Smooth muscle cell (in vitro differentiated cells): ENCODE measurements around the gene PLIN5. TPM values are rescaled to one million over a fixed set of nuclear protein-coding genes. Genes with fewer than 3 reads are reported as not detected.

Source experiments
- DNase-seq: peaks from one replicate; lab custom pipeline; 2025; ENCODE audit not compliant: unreplicated experiment; lab: John Stamatoyannopoulos, UW
- H2AFZ ChIP-seq: fragments of 200-600 bp; sonication (generic); 2 replicates; pipeline ENCODE4 v1.6.0; 2016; ENCODE audit warnings: antibody characterized with exemption, low read depth, mild to moderate bottlenecking
- H3F3A ChIP-seq: fragments of 200-600 bp; sonication (generic); 2 replicates; pipeline ENCODE4 v1.6.0; 2017; ENCODE audit warnings: antibody characterized with exemption, low read depth
- H3K27ac ChIP-seq: fragments of 200-600 bp; sonication (generic); 2 replicates; pipeline ENCODE4 v1.5.1; 2016; ENCODE audit warnings: low read depth, mild to moderate bottlenecking
- H3K27me3 ChIP-seq: fragments of 200-600 bp; sonication (generic); 2 replicates; pipeline ENCODE4 v1.6.1; 2016; ENCODE audit warnings: low read depth, mild to moderate bottlenecking
- H3K36me3 ChIP-seq: fragments of 200-600 bp; sonication (generic); 2 replicates; pipeline ENCODE4 v1.5.1; 2016; ENCODE audit warnings: low read depth
- H3K4me1 ChIP-seq: fragments of 200-600 bp; sonication (generic); 2 replicates; pipeline ENCODE4 v1.5.1; 2016; ENCODE audit warnings: low read depth
- H3K4me2 ChIP-seq: fragments of 200-600 bp; sonication (generic); 2 replicates; pipeline ENCODE4 v1.6.0; 2016; ENCODE audit warnings: mild to moderate bottlenecking
- H3K4me3 ChIP-seq: fragments of 200-600 bp; sonication (generic); 2 replicates; pipeline ENCODE4 v1.5.1; 2016; ENCODE audit warnings: mild to moderate bottlenecking
- H3K79me2 ChIP-seq: fragments of 200-600 bp; sonication (generic); 2 replicates; pipeline ENCODE4 v1.6.0; 2016; ENCODE audit warnings: low read depth, mild to moderate bottlenecking
- H3K9ac ChIP-seq: fragments of 200-600 bp; sonication (generic); 2 replicates; pipeline ENCODE4 v1.6.0; 2016; ENCODE audit warnings: low read depth
- H3K9me3 ChIP-seq: fragments of 200-600 bp; sonication (generic); replicated peaks from 2 replicates; pipeline ENCODE4 v1.5.1; 2016; ENCODE audit warnings: low read depth
- H4K20me1 ChIP-seq: fragments of 200-600 bp; sonication (generic); 2 replicates; pipeline ENCODE4 v1.6.0; 2016; ENCODE audit warnings: low read depth
- CTCF ChIP-seq: fragments of 200-600 bp; sonication (generic); IDR thresholded peaks from 2 replicates; pipeline ENCODE4 v1.5.1; 2017; ENCODE audit warnings: borderline replicate concordance, mild to moderate bottlenecking, antibody characterized with exemption; ENCODE audit not compliant: insufficient read depth, poor library complexity, severe bottlenecking
- WGBS: methylation state at CpG from one replicate; pipeline ENCODE4 v1.1.7; 2016; ENCODE audit warnings: low lambda C conversion rate; 5-methylcytosine and 5-hydroxymethylcytosine counted together
- polyA plus RNA-seq: library from polyadenylated mRNA; unstranded; fragments of >200 nt; fragmentation: Nextera tagmentation; extraction: Ambion mirVana; gene quantifications from 2 replicates; pipeline ENCODE4 v1.2.1, GENCODE V29; 2016
- total RNA-seq: library from RNA; depleted of rRNA; stranded (reverse); fragments of >200 nt; gene quantifications from 2 replicates; pipeline ENCODE4 v1.2.3, GENCODE V29; 2014

The PLIN5 gene
- total and polyA plus RNA-seq, 2 experiments from 2014 or later = not detected

GRCh38 chr19:4556597-4557127, 21.6 kb upstream of the PLIN5 start:
- DNase-seq = peak; percentile 24
- H3F3A ChIP-seq = no peaks in the 10 kb centered on the region
- H4K20me1 ChIP-seq = no peaks in the 10 kb centered on the region
- H2AFZ ChIP-seq = no peak overlapping the region
- no peak overlapping the region for H3K27ac ChIP-seq
- H3K4me2 ChIP-seq = no peak overlapping the region
- H3K9ac ChIP-seq = no peak overlapping the region
- H3K4me1 ChIP-seq = no peaks in the 10 kb centered on the region
- no peaks in the 10 kb centered on the region for H3K36me3 ChIP-seq
- TF ChIP-seq CTCF = no peak
- WGBS = 81% methylated on average over 12 of the region's 25 CpGs
- no peaks in the 10 kb centered on the region for H3K9me3 ChIP-seq
- no peaks in the 10 kb centered on the region for H3K79me2 ChIP-seq
- H3K4me3 ChIP-seq = no peak overlapping the region
- no peaks in the 10 kb centered on the region for H3K27me3 ChIP-seq

GRCh38 chr19:4555657-4556561, 20.9 kb upstream of the PLIN5 start:
- 73% methylated on average over 36 of the region's 43 CpGs for WGBS
- Histone ChIP-seq H3F3A (no peaks in the 10 kb centered on the region), H4K20me1 (no peaks in the 10 kb centered on the region), H3K79me2 (no peaks in the 10 kb centered on the region), H3K4me3 (no peak overlapping the region), H3K9ac (no peak overlapping the region), H3K9me3 (no peaks in the 10 kb centered on the region), H2AFZ (no peak overlapping the region), H3K27ac (no peak overlapping the region), H3K4me2 (no peak overlapping the region), H3K27me3 (no peaks in the 10 kb centered on the region), H3K36me3 (no peaks in the 10 kb centered on the region), H3K4me1 (no peaks in the 10 kb centered on the region)
- no peak for DNase-seq
- no peak for TF ChIP-seq CTCF

- Histone ChIP-seq H3K4me3 (no peak overlapping the region), H3K4me2 (no peak overlapping the region), H3K4me1 (no peaks in the 10 kb centered on the region), H4K20me1 (no peaks in the 10 kb centered on the region), H3K79me2 (no peaks in the 10 kb centered on the region), H3F3A (no peaks in the 10 kb centered on the region), H3K9me3 (no peaks in the 10 kb centered on the region), H2AFZ (no peak overlapping the region), H3K27ac (no peak overlapping the region), H3K36me3 (no peaks in the 10 kb centered on the region), H3K9ac (no peak overlapping the region), H3K27me3 (no peaks in the 10 kb centered on the region)
- WGBS = 91% methylated on average over 7 of the region's 7 CpGs
- DNase-seq = no peak
- no peak for TF ChIP-seq CTCF
These were observed 19.7 kb upstream of the PLIN5 start for GRCh38 chr19:4554717-4555116.
